Large intestine (tissue), 3 donors: ENCODE data around the gene PEBP1. TPM values are rescaled to one million over a fixed set of nuclear protein-coding genes. Genes with fewer than 3 reads are reported as not detected.
A peak's percentile ranks its signal among the peaks of the same experiment; 100 is the strongest.

ENCODE experiments used
- DNase-seq, 2 donors: peaks; one replicate each; pipeline versions ENCODE4 v3.0.0 to v3.0.0-alpha.2; 2013
- H3K27ac ChIP-seq: one replicate; pipeline ENCODE4 v1.5.1; 2013; ENCODE audit warnings: low read length
- H3K27me3 ChIP-seq: 2 replicates; pipeline ENCODE4 v1.6.1; 2013; ENCODE audit warnings: low read length; ENCODE audit not compliant: control insufficient read depth, insufficient read depth
- H3K36me3 ChIP-seq: 2 replicates; pipeline ENCODE4 v1.6.1; 2013; ENCODE audit warnings: low read length; ENCODE audit not compliant: control insufficient read depth, insufficient read depth
- H3K4me1 ChIP-seq: one replicate; pipeline ENCODE4 v1.6.1; 2013; ENCODE audit warnings: low read length; ENCODE audit not compliant: control insufficient read depth, insufficient read depth
- H3K4me3 ChIP-seq: one replicate; pipeline ENCODE4 v1.5.1; 2013; ENCODE audit warnings: low read length
- H3K9me3 ChIP-seq: one replicate; pipeline ENCODE4 v1.6.1; 2013; ENCODE audit warnings: mild to moderate bottlenecking, low read depth, low read length, moderate library complexity; ENCODE audit not compliant: control insufficient read depth
- WGBS: methylation state at CpG from one replicate; pipeline ENCODE4 v1.1.5; 2013; ENCODE audit warnings: low lambda C conversion rate; ENCODE audit not compliant: insufficient coverage; 5-methylcytosine and 5-hydroxymethylcytosine counted together
- polyA plus RNA-seq: library from polyadenylated mRNA; unstranded; fragments of 120-200 nt; gene quantifications from one replicate; pipeline ENCODE4 v1.2.1, GENCODE V29; 2013

Gene PEBP1
- polyA plus RNA-seq, 1 donor: 252 TPM

DNA sequence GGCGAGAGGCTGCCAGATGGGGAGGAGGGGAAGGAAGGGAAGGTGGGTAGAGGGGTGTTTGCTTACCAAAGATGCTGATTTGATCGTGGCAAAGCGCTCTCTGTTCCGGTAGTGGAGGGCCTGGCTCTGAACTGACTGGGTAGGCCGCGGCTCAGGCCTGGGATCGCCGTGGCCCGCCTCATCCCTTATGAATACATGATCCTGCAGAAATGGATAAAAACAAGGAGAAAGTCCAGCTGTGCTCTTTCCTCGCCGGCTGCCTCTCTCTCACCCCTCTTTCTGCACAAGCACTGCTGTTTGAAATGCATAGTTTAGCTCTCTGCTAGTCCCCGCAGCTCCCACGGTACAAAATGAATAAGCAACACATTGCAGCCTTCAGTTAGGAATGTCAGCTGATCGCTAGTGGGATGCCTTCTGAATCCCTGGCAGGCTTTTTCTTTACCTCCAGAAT lies 53.8 kb downstream of the PEBP1 start:
- H3K4me3 ChIP-seq: peak overlapping the region; percentile 27
- DNase-seq: peak in 1 of 2 donors; percentile 12
- H3K27ac ChIP-seq: peak overlapping the region; percentile 57
- no peaks in the 10 kb centered on the region for H3K27me3 ChIP-seq
- H3K9me3 ChIP-seq: no peaks in the 10 kb centered on the region
- H3K4me1 ChIP-seq: no peaks in the 10 kb centered on the region
- WGBS: no CpG with 5 or more reads among the region's 14 CpGs
- H3K36me3 ChIP-seq: peaks cover 10% of the 10 kb centered on the region

- Histone ChIP-seq H3K27ac (peak overlapping the region; percentile 57), H3K4me1 (no peaks in the 10 kb centered on the region), H3K27me3 (no peaks in the 10 kb centered on the region), H3K36me3 (peaks cover 9% of the 10 kb centered on the region), H3K4me3 (peak overlapping the region; percentile 27), H3K9me3 (no peaks in the 10 kb centered on the region)
- no CpG with 5 or more reads among the region's 11 CpGs for WGBS
- DNase-seq: peak in 1 of 2 donors; percentile 5
Measured at GRCh38 chr12:118190266-118190665, 54.3 kb downstream of the PEBP1 start.

GRCh38 chr12:118193477-118193876 lies 57.6 kb downstream of the PEBP1 start:
- Histone ChIP-seq H3K27ac (no peak overlapping the region), H3K9me3 (no peaks in the 10 kb centered on the region), H3K4me1 (no peaks in the 10 kb centered on the region), H3K36me3 (peaks cover 19% of the 10 kb centered on the region), H3K4me3 (no peak overlapping the region), H3K27me3 (no peaks in the 10 kb centered on the region)
- WGBS: no CpG with 5 or more reads among the region's 5 CpGs
- DNase-seq: no peak

DNA sequence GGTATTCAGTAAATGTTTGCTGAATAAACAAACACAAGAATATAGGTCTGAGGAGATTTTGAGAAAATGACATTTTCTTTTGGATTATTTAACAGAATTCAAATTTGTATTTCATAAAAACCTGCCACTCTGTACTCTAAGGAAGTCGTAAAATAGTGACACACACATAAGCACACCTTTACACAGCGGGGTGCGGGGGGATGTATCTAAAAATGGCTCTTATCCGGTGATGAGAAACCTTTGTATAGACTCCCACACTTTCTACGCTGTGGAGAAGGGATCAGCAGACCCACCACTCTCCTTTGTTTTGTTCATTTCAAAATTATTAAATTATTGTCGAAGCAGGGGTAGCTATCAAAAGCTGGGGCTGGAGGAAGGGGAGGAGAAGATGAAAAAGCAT lies 58.0 kb downstream of the PEBP1 start:
- WGBS: 100% methylated on average over 1 of the region's 6 CpGs
- H3K27me3 ChIP-seq: no peaks in the 10 kb centered on the region
- H3K36me3 ChIP-seq: peaks cover 23% of the 10 kb centered on the region
- no peak overlapping the region for H3K27ac ChIP-seq
- DNase-seq: no peak
- H3K4me1 ChIP-seq: no peaks in the 10 kb centered on the region
- H3K9me3 ChIP-seq: no peaks in the 10 kb centered on the region
- no peak overlapping the region for H3K4me3 ChIP-seq

Other genes with a start within 250 kb of the PEBP1 start
- 0.61 TPM for gene KSR2, start 167.1 kb upstream of the PEBP1 start, polyA plus RNA-seq
- 22.2 TPM for gene RFC5, start 119.4 kb upstream of the PEBP1 start, polyA plus RNA-seq
- gene WSB2, start 74.9 kb upstream of the PEBP1 start, polyA plus RNA-seq: 68.1 TPM
- 19.6 TPM for gene VSIG10, start 32.1 kb upstream of the PEBP1 start, polyA plus RNA-seq
- gene TAOK3, start 236.8 kb downstream of the PEBP1 start, polyA plus RNA-seq: 44.7 TPM
- 31.8 TPM for gene SUDS3, start 240.4 kb downstream of the PEBP1 start, polyA plus RNA-seq